ENCODE data around the gene PAX8.

PAX8 gene

GRCh38 chr2:113245276-113245711 lies 33.4 kb downstream of the PAX8 start:
- no peak for DNase-seq (ENCODE audit: extremely low read depth, low read depth)
- H3K4me3 ChIP-seq (replicated peaks; ENCODE audit: low read depth, low read length), result no peak overlapping the region
- TF ChIP-seq CTCF (IDR thresholded peaks at IDR 0.05; ENCODE audit: low read depth, low read length, missing control alignments), result no peak

GRCh38 chr2:113242327-113242726 lies 36.4 kb downstream of the PAX8 start:
- no peak overlapping the region for H3K4me3 ChIP-seq (replicated peaks; ENCODE audit: low read depth, low read length)
- TF ChIP-seq CTCF (IDR thresholded peaks at IDR 0.05; ENCODE audit: low read depth, low read length, missing control alignments), result no peak

DNA sequence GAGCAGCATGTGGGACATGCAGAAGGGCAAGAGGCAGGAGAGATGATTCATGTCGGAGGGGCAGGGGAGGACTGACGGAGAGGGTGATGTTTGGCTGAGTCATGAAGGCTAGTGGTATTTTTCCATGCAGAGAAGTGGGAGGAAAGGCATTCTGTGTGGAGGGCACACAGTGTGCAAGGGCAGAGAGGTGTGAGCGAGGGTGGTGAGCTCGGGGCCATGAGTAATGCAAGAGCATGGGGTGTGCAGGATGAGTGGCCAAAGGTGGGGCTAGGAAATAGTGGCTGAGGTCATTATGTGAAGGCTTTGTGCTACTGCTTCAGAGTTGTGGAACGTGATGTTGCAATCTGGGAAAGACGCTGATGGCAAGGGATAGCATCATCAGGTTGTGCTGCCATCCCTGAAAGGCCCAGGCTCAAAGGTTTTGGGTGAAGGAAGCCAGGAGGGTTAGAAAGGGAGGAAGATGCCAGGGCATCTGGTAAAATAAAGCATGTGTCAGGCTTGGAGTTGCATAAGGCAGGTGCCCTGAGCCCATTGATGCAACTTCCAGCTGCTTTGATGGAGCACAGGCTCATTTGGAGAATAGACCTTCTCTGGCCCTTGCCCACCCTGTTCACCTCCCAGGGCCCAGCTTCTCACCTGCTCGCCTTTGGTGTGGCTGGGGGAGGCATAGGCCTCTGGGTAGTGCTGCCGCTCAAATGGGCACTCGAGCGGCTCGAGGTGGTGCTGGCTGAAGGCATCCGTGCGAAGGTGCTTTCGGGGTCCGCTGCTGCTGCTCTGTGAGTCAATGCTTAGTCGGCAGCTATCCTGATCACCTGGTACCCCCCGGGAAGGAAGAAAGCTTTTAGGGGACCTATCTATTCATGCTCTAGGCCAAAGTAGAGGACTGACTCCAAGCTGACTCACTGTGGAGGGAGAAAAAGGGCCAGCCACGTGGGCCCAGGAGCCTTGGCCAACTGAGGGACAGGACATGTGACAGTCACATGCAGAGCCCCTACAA lies 37.5 kb downstream of the PAX8 start:
- peak; percentile 94 for DNase-seq (ENCODE audit: extremely low read depth, low read depth)
- TF ChIP-seq CTCF (IDR thresholded peaks at IDR 0.05; ENCODE audit: low read depth, low read length, missing control alignments), result no peak
- H3K4me3 ChIP-seq (replicated peaks; ENCODE audit: low read depth, low read length), result peak overlapping the region; percentile 21

More at GRCh38 chr2:113242327-113242726, 36.4 kb downstream of the PAX8 start:
- no peak for DNase-seq (ENCODE audit: extremely low read depth, low read depth)

- TF ChIP-seq CTCF (IDR thresholded peaks at IDR 0.05; ENCODE audit: low read depth, low read length, missing control alignments), result no peak
- peak overlapping the region; percentile 21 for H3K4me3 ChIP-seq (replicated peaks; ENCODE audit: low read depth, low read length)
- DNase-seq (ENCODE audit: extremely low read depth, low read depth), result peak; percentile 70
Measured at GRCh38 chr2:113240150-113240914, 38.4 kb downstream of the PAX8 start.

- DNase-seq (ENCODE audit: extremely low read depth, low read depth), result no peak
- TF ChIP-seq CTCF (IDR thresholded peaks at IDR 0.05; ENCODE audit: low read depth, low read length, missing control alignments), result no peak
- no peak overlapping the region for H3K4me3 ChIP-seq (replicated peaks; ENCODE audit: low read depth, low read length)
Measured at GRCh38 chr2:113238871-113239839, 39.6 kb downstream of the PAX8 start.
